AG10803 (cell line): ENCODE data around the gene TAF3.

Source experiments
- DNase-seq: peaks from one replicate; pipeline ENCODE4 v3.0.0; 2010; ENCODE audit warnings: low read depth
- H3K4me3 ChIP-seq: 2 replicates; pipeline ENCODE4 v1.5.1; 2011; ENCODE audit warnings: mild to moderate bottlenecking, low read length, control low read depth
- TF ChIP-seq, protein P1 (sequence below): conservative IDR thresholded peaks from 2 replicates; pipeline ENCODE4 v1.5.1; 2011; ENCODE audit warnings: mild to moderate bottlenecking, low read length, control low read depth, inconsistent platforms

Gene TAF3

DNA sequence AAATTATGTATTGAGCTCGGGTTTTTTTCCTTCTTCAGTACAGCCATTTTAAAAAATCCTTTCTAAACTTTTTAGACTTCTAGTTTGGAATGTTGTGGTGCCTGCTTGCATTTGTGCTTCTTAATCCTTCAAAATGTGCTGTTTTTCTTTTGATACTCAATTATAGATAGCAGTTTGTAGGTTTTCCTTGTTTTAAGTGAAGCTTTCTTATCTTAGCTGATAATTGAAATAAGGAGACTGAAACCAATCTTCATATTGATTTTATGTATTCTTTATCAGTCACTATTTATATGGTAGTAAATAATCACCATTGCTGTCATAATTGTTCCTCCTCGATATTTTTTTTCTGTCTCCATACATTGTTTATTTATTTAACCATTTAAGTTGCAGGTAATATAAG is 56.6 kb downstream of the TAF3 start:
- no peak overlapping the region for H3K4me3 ChIP-seq
- TF ChIP-seq, protein P1, sequence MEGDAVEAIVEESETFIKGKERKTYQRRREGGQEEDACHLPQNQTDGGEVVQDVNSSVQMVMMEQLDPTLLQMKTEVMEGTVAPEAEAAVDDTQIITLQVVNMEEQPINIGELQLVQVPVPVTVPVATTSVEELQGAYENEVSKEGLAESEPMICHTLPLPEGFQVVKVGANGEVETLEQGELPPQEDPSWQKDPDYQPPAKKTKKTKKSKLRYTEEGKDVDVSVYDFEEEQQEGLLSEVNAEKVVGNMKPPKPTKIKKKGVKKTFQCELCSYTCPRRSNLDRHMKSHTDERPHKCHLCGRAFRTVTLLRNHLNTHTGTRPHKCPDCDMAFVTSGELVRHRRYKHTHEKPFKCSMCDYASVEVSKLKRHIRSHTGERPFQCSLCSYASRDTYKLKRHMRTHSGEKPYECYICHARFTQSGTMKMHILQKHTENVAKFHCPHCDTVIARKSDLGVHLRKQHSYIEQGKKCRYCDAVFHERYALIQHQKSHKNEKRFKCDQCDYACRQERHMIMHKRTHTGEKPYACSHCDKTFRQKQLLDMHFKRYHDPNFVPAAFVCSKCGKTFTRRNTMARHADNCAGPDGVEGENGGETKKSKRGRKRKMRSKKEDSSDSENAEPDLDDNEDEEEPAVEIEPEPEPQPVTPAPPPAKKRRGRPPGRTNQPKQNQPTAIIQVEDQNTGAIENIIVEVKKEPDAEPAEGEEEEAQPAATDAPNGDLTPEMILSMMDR, result no peak
- DNase-seq, result no peak

DNA sequence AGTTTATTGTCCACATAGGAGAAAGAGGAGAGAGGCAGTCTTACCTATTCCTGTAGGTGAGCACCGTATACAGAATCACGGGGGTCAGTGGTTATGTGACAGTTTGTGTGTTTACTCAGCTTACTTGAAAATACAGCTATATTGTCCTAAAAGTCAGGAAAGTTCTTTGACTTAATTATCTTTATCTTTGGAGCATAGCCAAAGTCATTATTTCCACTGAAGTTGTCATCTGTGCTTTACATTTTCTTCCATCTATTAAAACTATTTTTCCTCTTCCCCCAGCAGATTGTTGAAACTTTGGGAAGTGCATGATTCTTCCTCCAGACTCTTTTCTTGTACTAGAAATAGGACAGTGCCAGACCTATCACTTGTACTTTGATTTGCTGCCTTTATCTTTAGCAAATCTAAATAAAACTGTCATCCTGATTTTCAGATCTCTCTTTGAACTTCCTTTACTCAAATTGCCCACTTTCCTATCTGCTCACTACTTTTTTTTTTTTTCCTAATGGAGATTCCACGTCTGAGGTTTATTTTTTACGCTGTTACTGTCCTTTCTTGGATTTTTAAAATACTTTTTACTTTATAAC is 58.3 kb downstream of the TAF3 start:
- no peak overlapping the region for H3K4me3 ChIP-seq
- TF ChIP-seq, protein P1, result no peak
- no peak for DNase-seq

DNA sequence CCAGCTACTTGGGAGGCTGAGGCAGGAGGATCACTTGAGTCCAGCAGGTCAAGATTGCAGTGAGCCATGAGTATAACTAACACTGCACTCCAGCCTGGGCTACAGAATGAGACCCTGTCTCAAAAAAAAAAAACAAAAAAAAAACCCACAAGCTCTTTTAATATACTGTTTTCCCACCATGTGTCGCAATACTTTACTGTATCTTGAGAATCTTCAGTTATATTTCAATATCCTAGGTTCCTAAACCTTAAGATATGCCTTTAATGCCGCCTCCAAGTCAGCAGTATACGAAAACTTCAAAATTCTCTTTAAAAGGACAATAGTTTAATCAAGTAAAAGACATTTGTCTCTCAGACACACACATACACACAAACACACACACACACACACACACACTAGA is 62.8 kb downstream of the TAF3 start:
- no peak overlapping the region for H3K4me3 ChIP-seq
- DNase-seq, result no peak
- TF ChIP-seq, protein P1, result no peak

DNA sequence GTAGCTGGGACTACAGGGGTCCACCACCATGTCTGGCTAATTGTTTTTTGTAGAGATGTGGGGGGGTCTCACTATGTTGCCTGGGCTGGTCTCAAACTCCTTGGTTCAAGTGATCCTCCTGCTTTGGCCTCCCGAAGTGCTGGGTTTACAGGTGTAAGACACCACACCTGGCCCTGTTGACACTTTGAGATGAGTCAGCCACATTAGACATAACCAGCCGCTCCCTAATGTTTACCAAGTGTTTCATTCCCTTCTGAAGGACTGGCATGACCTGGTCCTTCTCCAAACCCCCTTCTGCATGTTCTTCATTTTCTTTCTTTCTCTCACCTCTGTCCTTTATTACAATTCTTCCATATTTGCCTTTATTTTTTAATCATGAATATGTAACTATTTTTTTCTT is 67.8 kb downstream of the TAF3 start:
- no peak for DNase-seq
- no peak overlapping the region for H3K4me3 ChIP-seq
- TF ChIP-seq, protein P1, result no peak

DNA sequence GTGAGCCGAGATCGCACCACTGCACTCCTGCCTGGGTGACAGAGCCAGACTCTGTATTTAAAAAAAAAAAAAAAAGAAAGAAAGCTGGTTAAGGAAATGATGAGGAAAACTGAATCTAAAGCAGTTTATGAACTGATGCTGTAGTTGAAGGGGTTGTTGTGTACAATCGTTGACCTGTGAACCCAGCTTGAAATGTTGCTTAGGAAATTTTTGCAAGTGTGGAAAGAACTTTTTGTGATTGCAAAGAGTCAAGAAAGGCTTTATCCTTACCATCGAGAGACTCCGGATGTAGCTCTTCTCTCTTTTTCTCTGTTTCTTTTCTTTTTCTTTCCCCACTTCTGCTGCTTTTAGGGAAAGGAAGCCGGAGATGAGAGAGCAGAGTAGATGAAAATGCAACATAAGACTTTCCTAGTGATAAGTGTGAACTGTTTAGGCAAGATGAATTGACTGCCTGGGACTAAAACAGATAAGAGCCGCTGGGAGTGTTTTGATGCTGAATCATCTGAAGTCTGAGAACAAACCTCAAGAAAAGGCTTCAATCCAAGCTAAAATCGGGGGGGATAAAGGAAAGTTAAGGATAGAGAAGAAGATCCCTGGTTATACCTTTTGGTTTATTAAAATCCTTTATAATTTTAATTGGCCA is 69.0 kb downstream of the TAF3 start:
- no peak for DNase-seq
- no peak overlapping the region for H3K4me3 ChIP-seq
- TF ChIP-seq, protein P1, result no peak

DNA sequence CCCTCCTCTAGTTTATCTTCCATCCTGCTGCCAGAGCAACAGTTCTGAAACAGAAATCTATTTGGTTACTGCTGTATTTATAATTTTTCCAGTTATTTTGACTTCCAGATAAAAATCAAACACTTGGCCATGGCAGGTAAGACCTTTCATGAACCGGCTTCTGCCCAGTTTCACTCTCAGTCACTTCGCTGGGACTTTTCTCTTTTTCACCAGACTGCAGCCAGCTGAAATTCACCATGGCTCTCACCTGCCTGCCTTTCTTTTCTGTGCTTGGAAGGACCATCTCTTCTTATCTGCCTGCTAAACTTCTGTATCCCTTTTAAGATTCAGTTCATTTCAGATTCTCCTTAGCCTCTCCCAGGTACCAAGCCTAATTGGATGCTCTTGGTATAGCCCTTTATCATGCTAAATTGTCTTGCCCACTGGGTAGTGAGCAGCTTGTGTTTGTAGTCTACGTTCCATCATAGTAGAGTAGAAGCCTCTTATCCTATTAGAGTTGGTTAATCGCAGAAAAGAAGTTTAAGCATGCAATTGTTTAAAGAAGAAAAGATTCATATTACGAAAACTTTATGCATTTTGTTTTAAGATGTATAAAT is 71.7 kb downstream of the TAF3 start:
- DNase-seq, result no peak
- TF ChIP-seq, protein P1, result no peak
- no peak overlapping the region for H3K4me3 ChIP-seq

DNA sequence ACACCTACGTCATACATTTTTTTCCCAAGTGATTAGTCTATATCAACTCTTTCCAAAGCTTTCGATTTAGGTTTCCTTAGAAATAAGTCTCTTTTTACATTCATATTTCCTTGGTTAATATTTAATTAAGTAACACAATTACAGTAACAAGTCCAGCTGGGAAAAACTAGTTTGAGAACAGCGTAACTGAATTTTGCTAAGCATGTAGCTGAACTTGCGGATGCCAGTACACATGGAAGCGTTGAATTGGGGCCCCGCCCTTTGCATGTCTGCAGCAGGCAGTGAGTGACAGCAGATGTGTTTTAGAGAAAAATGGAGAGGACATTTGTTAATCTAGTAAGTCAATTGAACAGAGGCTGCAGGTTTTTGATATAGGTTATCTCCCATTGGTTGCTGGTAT is 72.5 kb downstream of the TAF3 start:
- no peak overlapping the region for H3K4me3 ChIP-seq
- TF ChIP-seq, protein P1, result no peak
- no peak for DNase-seq
